ENCODE results near the gene FCN3.

FCN3 gene

GRCh38 chr1:27380224-27380623 lies 5.6 kb upstream of the FCN3 start:
- no peak for DNase-seq (ENCODE audit: low read depth)

DNA sequence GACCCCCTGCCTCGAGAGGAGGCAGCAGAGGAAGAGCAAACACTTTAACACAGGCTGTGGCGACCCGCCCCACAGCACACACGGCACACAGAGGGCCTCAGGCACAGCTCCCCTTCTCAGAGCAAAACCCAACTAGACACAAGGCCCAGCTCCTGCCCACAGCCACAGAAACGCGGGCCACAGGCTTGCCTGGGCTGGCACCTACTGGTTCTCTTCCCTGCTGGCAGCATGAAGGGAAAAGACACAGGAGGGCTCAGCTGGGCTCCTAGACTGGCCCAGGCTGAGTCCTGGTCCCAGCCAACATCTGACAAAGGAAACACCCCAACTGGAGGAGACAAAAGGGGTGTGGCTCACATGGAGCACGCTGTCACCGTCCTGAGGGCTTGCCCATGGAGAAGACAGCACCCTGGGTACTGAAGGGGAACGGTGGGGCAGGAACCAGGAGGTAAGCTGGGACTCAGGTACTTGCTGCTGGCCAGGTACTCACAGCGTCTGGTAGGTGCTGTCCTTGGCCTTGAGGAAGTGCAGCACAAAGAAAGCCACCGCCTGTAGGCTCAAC lies 5.0 kb upstream of the FCN3 start:
- no peak for DNase-seq (ENCODE audit: low read depth)

GRCh38 chr1:27377760-27378495 lies 3.3 kb upstream of the FCN3 start:
- DNase-seq (ENCODE audit: low read depth) = no peak

- DNase-seq (ENCODE audit: low read depth) = no peak
Observed at GRCh38 chr1:27372808-27373690, 1.6 kb downstream of the FCN3 start.

DNA sequence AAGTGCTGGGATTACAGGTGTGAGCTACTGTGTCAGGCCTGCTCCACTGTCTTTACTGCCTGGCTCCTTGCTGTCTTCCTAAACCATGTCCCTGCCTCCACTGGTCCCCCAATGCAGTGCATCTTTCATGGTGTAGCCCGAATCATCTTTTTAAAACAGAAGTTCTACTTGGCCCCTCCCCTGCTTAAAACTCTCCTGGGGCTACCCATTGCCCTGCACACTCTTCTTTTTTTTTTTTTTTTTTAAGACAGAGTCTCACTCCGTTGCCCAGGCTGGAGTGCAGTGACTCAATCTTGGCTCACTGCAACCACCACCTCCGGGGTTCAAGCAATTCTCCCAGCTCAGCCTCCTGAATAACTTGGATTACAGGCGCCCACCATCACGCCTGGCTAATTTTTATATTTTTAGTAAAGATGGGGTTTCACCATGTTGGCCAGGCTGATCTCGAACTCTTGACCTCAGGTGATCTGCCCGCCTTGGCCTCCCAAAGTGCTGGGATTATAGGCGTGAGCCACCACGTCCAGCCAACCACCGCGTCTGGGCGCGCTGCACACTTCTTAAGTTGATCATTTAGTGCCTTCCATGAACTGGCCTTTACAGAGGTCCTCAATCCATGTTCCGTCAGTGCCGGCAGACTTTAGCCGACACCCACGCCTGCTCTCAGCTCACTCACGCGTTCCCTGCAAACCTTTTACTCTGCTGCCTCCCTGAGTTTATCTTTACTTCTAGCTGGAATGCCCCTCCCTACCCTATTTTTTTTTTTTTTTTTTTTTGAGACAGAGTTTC lies 2.4 kb downstream of the FCN3 start:
- DNase-seq (ENCODE audit: low read depth) = no peak

GRCh38 chr1:27368869-27369582 lies 5.6 kb downstream of the FCN3 start:
- DNase-seq (ENCODE audit: low read depth) = no peak

- DNase-seq (ENCODE audit: low read depth) = no peak
Observed at GRCh38 chr1:27367160-27367650, 7.4 kb downstream of the FCN3 start.

DNA sequence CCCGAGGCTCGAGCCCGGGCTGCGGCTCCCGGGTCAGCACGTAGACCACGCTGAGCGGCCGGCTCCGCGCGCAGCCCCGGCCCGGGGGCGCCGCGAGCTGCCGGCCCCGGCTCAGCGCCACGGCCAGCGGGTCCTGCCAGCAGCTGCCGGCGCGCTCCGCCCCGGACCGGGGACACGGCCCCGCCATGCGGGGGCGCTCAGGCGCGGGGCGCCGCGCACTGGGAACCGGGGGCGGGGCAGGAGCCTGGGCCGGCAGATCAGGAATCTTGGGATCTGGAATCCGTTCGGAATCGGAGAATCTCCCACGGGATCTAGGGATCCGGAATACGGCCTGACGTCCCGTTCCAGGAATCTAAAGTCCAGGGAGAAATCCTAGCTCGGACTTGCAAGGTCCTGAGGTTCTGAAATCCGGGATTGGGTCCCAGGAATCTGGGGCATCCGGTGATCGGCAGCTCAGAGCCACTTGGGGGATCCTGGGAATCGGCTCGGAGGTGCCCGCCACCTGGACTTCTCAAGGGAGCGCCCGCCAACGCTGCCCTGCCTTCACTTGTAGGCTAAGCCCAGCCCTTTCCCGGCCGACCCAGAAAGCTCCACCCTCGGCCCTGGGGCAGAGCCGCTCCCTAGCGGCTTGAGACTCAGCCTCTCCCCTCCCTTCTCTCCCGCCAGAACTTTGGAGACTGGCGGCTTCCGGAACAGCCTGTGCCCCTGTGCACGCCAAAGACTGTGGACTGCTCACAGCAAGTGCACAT lies 8.0 kb downstream of the FCN3 start, which contains the start of gene MAP3K6:
Gene MAP3K6 (minus strand): TSS at position 551 of the 749 bp plus-strand sequence. CDS start 364 bp downstream, at position 187.
- no peak for DNase-seq (ENCODE audit: low read depth)

GRCh38 chr1:27366113-27366410 lies 8.6 kb downstream of the FCN3 start:
- peak; percentile 53 for DNase-seq (ENCODE audit: low read depth)

GRCh38 chr1:27365372-27366112 lies 9.1 kb downstream of the FCN3 start:
- peak; percentile 69 for DNase-seq (ENCODE audit: low read depth)

DNA sequence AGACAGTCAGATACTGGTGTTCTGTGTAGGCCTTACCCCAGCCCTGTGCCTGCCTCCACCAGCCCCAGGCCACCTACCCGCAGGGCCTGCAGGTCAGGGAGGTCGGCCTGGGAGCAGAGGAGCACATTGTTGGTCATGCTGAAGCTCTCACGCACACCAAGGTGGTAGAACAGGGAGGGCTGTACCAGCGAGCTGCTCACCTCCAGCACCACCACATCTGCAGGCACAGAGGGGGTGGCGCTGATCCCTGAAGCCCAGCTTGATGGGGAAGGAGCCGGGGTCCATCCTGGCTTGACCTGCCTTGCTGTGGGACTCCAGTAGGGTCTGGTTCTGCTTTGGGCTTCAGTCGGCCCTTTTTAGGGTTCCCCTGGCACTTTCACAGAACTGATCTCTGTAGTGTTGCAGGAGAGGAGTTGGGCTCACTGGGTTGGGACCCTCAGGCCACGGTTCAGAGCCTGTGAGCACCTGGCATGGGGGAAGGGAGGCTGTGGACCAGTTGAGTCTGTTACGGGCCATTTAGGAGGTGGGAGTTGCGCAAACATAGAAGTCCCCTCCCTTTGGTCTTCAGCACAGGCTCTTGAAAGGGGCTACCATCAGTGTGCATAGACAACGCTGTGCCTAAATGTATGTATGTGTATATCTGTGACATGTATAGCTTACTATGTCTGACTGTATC lies 9.8 kb downstream of the FCN3 start:
- no peak for DNase-seq (ENCODE audit: low read depth)

- DNase-seq (ENCODE audit: low read depth) = no peak
Observed at GRCh38 chr1:27363766-27364695, 10.6 kb downstream of the FCN3 start.

GRCh38 chr1:27361553-27361952 lies 13.1 kb downstream of the FCN3 start:
- DNase-seq (ENCODE audit: low read depth) = no peak

- DNase-seq (ENCODE audit: low read depth) = no peak
Observed at GRCh38 chr1:27361044-27361402, 13.6 kb downstream of the FCN3 start.

DNA sequence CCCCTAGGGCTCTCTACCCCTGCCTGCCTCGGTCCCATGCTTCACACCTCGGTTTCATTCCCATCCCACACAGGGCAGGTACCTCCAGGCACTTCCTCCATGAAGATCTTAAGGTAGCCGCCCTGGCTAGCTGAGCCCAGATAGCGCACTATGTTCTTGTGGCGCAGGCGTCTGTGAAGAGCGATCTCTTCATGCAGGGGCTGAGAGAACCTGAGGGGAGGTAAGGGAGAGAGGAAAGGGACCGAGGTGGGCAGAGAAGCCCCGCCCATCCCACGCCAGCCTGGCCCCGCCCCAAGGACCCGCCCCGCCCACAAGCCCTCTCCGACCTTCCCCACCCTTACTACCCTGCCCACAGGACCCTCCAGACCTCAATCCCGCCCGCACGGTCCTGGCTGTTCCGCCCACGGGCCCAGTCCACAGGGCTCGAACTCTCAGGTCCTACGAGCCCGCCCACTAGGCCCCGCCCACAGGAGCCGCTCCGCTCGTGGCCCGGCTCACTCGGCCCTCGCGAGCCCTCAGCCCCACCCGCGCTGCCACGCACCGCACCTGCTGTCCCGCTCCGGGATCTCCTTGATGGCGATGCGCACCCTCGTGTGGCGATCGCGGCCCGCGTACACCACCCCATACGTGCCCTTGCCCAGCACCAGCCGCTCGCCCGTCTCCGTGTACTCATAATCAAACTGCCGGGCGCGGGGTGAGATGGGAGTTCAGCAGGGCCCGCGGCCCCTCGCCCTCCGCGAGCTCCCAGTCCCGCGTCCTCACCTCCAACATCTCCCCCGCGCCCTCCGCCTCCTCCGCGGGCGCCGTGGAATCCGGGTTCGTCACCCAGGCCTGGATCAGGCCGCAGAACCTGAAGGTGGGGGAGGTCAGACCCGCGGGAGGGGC lies 14.2 kb downstream of the FCN3 start:
- DNase-seq (ENCODE audit: low read depth) = no peak

DNA sequence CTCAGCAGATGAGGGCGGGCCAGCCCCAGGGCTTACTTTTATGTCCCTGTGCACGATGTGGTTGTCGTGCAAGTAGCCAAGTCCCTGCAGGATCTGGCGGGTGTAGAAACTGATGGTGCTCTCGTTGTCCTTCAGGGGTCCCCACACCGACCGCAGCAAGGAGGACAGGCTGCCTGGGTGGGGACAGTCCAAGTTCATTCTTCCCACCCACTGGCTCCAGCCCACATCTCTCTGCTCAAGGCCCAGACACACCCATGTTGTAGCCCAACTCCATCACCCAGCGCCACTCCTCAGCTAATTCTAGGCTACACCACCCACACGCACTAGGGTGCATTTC lies 14.8 kb downstream of the FCN3 start:
- no peak for DNase-seq (ENCODE audit: low read depth)

GRCh38 chr1:27358928-27359313 lies 15.7 kb downstream of the FCN3 start:
- DNase-seq (ENCODE audit: low read depth) = no peak

All from T follicular helper cell (primary cell).